ENCODE data around the gene TNFSF8.
A peak's percentile ranks its signal among the peaks of the same experiment; 100 is the strongest.

The TNFSF8 gene

GRCh38 chr9:114930056-114930812 is at the start of gene TNFSF8:
Gene TNFSF8 (minus strand): TSS chr9:114930591. CDS start chr9:114930303, 288 bp downstream.
- DNase-seq = no peak

DNA sequence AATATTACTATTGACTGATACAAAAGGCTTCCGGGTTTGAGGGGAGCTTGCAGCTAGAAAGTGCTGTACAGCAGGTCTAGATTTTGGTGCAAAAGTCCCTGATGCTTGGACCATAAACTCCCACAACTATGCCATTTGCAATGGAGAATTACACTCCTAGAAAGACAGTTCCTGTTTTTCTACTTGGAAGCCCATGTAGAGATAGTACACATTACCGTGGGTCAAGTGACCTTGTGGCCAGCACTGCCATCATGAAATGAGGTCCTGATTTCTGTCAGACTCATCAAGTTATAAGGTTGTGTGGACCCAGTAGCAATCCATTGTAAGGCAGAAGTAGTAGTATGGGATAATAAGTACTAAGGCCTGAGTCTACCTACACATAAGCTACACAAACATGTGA is 42.8 kb upstream of the TNFSF8 start:
- no peak for DNase-seq

- no peak for DNase-seq
These were observed 42.2 kb upstream of the TNFSF8 start for GRCh38 chr9:114972510-114973136.

DNA sequence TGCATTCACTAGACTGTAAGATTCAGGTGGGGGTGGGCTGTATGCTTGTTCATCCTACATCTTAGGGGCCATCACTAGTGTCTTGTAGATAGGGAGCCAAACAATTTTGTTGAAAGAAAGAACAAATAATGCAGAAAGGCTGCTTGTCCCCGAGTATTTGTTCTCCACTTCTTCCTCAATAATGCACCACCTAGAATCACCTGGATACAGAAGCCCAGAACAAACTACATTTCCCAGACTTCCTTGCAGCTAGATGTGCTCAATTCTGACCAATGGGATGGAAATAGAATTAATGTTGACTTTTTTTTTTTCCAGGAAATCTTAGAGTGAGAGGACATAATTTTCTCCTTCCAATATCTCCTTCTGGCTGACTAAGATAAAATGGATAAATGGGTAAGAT is 38.9 kb upstream of the TNFSF8 start:
- no peak for DNase-seq

DNA sequence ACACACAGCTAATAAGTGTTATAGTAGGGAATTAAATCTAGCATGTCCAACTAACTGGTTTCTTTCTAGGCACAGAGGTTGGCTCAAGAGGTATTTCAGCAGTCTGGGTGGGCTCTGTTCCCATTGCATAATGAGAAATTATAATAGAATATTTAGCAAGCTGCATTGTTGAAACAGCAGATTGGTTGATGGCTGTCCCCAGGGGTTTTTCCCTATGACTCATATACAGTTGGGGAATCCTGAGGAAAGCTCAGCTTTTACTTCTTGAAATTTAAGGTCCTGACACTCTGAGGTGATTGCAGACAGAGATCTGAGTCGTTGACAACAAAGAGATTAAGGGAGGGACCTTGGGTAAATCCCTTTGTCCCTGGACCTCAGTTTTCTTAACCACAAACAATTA is 38.3 kb upstream of the TNFSF8 start:
- DNase-seq = no peak

- no peak for DNase-seq
These were observed 35.2 kb upstream of the TNFSF8 start for GRCh38 chr9:114965564-114965963.

DNA sequence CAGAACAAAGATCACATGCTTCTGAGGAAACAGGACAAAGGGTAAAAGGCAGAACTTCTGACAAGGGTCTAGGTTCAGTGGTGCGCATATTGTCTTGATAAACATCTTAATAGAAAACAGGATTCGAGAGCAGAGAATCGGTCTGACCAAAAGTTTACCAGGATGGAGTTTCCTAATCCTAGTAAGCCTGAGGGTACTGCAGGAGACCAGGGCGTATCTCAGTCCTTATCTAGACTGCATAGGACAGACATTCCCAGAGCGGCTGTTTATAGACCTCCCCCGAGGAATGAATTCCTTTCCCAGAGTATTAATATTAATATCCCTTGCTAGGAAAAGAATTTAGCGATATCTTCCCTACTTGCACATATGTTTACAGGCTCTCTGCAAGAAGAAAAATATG is 32.4 kb upstream of the TNFSF8 start:
- no peak for DNase-seq

- DNase-seq = no peak
These were observed 29.9 kb upstream of the TNFSF8 start for GRCh38 chr9:114960276-114960675.

- DNase-seq = no peak
These were observed 28.4 kb upstream of the TNFSF8 start for GRCh38 chr9:114958844-114959235.

DNA sequence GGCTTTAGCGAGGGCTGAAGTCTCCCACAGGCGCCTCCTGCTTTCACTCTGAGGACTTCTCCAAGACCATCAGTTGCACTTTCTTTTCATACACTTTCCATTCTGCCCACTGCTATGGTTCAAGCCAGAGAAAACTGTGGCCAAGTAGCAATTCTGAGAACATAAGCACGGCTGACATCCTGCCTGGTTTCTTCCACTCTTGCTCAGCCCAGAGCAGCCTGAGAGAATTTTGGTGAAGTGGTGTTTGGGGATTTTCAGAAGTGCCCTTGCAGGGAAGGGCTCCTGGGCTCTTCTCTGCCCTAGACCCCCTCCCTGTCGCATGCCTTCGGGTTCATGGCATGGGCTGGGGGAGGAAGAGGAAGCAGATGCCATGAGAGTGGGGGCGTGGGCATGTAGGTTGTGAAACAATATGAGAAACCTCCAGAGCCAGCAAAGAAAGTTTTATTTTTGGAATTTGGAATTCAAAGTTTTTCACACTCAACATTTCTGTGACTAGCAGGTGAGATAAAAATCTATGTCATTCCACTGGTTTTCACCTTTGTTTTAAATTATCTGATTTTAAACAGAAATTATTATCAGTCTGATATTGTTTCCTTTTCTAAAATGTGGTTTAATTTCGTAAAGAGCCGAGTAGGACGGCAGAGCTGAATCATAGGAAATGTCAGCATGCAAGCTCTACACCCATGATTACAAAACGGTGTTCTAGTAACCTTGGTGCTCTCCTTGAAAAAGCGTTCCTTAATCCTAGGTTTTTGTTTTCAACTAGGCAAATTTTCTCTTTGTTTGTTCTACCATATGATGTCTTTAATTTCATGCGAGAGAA is 27.8 kb upstream of the TNFSF8 start:
- DNase-seq = peak; percentile 81

DNA sequence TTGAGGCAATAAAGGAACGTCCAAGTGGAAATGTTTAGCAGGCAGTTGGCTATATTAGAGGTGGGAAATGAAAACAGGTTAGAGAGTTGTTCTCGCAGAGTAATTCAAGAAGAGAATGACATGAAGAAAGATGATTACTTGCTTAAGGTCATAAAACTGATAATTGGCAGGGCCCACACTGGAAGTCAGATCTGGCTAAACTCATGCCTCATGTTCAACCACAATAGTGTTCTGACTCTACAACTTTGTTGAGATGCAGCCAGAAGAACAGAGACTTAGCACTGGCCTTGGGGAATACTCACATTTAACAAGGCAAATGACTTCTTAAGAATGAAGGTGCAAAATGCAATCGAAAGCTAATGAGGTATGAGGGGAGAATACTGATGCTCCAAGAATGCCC is 27.2 kb upstream of the TNFSF8 start:
- no peak for DNase-seq

DNA sequence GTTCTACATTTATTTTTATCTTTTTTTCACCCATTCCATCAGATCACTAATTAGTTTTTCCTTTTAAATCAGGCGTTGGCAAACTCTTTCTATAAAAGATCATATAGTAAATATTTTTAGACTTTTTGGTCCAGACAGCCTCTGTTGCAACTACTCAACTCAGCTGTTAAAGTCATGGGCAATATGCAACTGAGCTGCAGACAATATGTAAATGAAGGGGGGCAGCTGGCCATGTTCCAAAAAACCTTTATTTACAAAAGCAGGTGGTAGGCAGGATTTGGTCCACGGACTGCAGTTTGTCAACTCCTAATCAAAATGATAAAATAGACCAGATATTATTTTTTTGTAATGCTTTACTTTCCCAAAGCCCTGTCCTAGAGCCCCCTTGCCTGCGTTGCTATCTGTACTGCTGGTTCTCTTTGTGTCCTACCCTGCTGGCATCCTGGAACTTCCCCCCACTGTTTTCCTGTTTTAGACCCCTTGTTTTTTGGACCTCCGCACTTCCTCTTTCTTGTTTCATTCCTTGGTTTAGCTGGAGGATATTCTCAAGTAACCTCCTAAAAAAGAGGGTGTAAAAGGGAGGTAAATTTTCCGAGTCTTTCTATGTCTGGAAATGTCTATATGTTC is 24.7 kb upstream of the TNFSF8 start:
- DNase-seq = no peak

DNA sequence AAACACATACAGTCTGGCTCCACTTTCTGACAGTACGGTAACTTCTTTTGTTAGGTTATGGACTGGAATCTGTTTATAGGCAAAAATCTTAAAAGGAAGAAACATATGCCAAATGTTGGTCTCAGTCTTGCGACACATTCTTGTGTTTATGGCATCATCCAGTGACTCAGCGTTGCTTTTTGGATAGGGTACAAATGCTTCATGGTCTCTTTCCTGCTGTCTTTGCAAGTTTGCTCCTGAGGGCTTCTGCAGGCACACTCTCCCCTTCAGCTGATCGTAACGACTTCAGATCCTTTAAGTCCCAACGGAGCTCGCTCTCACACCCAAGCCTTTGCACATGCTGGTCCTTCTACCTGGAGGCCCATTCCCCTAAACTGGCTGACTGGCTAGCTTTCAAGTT is 23.6 kb upstream of the TNFSF8 start:
- peak; percentile 67 for DNase-seq

- no peak for DNase-seq
These were observed 22.7 kb upstream of the TNFSF8 start for GRCh38 chr9:114953046-114953445.

GRCh38 chr9:114950761-114951160 is 20.4 kb upstream of the TNFSF8 start:
- DNase-seq = no peak

- no peak for DNase-seq
These were observed 16.7 kb upstream of the TNFSF8 start for GRCh38 chr9:114947058-114947457.

GRCh38 chr9:114945616-114946412 is 15.4 kb upstream of the TNFSF8 start:
- DNase-seq = no peak

- no peak for DNase-seq
These were observed 11.0 kb upstream of the TNFSF8 start for GRCh38 chr9:114941376-114941775.

GRCh38 chr9:114938687-114939575 is 8.5 kb upstream of the TNFSF8 start:
- DNase-seq = no peak

GRCh38 chr9:114937516-114937915 is 7.1 kb upstream of the TNFSF8 start:
- DNase-seq = no peak

GRCh38 chr9:114936581-114936980 is 6.2 kb upstream of the TNFSF8 start:
- DNase-seq = no peak

Data from GF-D8 (cell line).